HG02610 (cell line): ENCODE measurements around the gene SDK1.

Experiments used
- ATAC-seq: cut with Tn5 transposase; IDR thresholded peaks from one replicate; pipeline ENCODE4 v1.9.1; 2021; ENCODE audit warnings: mild to moderate bottlenecking, moderate library complexity; ENCODE audit not compliant: unreplicated experiment

SDK1 gene

DNA sequence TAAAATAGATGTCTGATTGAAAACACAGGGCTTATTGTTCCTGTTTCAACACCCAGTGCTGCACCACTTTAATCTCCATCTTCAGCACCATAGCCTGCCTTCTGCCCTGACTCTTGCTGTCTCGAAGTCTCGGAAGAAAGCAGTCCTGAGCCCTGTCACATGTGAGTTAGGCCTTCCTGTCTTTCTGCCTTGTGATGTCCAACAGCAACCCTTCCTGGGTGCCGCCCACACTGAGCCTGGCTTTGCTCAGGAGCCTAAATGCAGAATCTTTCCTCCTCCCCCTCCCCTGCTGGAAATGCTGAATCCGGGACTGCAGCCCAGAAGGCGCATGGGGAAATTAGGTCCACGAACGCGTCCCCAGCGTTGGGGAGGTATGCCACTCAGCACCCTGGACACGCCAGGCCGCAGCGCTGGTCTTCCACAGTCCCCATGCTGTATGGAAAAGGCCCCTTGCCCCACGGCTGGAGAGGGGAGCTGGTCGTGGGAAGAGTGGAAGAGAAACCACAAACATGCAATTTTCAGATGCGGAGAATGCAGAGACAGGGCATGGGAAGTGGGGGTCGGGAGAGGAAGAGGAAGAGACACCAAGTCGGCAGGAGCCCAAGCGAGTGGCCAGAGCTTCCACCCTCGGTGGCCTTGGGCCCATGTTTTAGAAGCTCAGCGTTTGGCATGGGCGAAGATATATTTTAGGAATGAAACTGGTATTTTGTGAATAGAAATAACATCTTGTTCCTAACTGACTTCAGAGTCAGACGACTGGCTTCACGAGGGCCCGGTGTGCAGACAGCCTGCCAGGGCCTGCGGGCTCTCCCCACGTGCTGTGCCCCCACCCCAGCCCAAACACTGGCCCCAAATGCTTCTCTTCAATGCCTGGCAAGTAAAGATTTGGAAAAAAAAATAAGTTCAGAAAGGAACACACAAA, 724.9 kb downstream of the SDK1 start:
- ATAC-seq: no peak

DNA sequence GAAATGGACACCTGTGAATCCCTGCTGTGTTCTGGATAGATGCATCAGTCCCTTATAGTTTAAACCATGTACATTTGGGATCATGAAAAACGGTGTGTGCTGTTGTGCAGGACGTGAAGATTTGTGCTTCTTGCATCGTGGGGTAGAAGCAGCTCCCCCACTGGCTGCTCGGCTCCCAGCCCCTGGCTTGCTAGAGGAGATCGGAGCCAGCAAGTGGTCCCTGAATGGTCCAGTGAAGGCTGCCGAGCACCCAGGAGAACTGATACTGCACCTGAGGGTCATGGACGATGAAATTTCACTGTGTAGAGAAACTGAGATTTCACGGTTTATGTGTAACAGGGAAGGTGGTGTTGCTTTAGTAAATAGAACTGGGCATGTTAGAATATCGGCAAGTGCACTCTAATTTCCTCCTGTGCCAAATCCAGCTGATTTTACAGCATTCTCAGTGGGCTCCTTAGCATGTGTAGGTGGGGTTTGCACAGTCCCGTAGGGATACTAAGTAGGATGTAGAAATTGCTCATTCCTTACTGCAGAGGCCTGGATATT, 726.0 kb downstream of the SDK1 start:
- no peak for ATAC-seq

DNA sequence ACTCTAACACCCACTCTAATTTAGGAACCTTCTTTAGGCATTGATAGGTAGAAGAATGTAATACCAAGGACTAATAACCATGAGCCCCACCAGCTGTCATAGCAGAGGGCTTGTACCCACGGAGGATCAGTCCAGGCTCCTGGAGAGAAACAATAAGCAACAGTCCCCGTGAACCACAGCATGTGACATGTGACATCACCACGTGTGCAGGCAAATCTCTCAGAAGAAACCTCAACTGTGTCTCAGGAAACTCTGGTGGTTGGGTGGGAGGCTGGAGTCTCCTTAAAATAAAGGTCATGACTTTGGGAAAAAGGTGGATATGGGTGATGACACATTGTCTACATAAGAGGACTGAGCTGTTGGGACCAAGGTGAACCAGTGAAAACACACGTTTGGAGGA, 727.2 kb downstream of the SDK1 start:
- no peak for ATAC-seq

DNA sequence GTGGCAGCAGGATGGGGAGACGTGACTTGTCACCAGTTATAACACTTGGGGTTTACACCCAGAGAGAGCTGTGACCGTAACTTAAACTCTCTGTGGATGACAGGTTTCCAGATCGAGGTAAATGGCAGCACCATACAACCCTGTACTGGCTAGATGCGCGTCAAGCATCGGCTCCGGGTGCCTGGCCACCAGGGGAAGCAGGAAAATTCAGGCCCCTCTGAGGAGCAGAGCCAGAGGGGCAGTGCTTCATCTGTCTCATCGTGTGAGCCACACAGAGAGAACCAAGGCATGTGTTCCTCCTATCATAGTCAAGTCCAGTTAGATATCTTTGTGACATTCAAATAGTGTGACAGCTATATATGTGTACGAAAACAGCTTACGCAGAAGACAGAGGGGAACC, 728.9 kb downstream of the SDK1 start:
- ATAC-seq: no peak

DNA sequence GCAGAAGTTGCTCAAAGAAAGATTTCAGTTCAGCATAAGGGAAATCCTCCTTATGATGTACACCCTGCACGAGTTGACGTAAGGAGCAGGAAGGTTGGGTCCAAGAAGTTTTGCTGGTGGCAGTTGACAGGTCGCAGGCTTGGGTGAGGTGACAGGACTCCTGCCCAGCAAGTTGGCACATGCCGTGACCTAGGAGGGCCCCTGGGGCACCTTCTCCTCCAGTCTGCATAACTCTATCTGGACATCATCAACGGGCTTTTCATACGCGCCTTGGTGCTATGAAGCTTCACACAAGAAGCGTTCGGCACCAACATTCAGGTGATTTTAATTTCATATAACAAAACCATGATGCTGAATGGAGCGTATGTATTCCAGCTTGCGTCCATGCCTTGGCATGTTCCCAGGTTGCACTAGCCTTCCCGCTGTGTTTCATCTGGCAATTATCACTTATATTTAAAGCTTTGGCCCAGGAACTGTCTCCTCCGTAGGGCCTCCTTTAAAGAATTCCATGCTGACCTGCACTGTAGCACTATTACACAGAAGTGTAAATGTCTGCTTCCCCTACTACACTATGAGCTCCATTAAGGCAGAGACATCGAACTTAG, 729.4 kb downstream of the SDK1 start:
- no peak for ATAC-seq

DNA sequence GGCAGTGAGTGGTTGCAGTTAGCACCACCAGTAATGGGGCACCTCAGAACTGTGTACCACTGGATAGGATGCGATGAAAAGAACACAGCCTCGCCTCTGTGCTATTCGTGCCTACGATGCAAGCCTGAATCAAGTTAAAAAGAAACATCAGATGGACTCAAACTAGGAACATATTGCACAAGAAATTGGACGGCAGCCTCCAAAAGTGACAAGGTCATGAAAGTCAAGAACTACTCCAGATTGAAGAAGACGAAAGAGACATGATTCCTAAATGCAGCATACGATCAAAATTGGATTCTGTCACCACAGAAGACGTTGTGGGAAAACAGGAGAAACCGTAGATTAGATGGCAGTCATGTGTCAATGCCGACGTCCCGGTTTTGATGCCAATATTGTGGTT, 732.9 kb downstream of the SDK1 start:
- ATAC-seq: no peak

DNA sequence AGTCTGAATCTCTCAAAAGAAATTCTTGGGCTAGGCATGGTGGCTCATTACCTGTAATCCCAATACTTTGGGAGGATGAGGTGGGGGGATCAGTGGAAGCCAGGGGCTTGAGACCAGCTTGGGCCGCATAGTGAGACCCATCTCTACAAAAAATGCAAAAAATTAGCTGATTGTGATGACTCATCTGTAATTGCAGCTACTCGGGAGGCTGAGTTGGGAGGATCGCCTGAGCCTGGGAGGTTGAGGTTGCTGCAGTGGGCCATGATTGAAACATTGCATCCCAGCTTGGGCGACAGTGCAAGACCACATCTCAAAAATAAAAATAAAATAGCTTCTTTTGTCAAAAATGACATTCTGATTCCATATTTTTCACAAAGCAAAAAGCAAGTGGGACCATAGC, 736.3 kb downstream of the SDK1 start:
- no peak for ATAC-seq

DNA sequence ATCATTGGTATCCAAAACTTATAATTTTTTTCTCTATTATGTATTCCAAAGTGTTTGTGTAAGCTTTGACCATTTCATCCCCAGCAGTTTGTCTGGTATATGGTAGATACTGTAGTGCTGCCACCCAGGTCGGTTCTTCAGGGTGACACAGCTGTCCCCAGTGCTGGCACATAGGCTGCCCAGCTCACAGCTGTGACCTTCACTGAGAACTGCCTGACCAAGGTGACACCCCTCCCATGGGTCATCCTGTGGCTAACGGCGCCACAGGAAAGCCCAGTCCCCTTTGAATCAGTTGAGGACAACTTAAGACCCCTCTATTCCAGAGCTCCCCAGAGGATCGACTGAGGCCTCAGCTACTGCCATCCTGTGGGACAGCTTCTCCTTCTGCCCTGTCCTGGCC, 736.8 kb downstream of the SDK1 start:
- no peak for ATAC-seq

DNA sequence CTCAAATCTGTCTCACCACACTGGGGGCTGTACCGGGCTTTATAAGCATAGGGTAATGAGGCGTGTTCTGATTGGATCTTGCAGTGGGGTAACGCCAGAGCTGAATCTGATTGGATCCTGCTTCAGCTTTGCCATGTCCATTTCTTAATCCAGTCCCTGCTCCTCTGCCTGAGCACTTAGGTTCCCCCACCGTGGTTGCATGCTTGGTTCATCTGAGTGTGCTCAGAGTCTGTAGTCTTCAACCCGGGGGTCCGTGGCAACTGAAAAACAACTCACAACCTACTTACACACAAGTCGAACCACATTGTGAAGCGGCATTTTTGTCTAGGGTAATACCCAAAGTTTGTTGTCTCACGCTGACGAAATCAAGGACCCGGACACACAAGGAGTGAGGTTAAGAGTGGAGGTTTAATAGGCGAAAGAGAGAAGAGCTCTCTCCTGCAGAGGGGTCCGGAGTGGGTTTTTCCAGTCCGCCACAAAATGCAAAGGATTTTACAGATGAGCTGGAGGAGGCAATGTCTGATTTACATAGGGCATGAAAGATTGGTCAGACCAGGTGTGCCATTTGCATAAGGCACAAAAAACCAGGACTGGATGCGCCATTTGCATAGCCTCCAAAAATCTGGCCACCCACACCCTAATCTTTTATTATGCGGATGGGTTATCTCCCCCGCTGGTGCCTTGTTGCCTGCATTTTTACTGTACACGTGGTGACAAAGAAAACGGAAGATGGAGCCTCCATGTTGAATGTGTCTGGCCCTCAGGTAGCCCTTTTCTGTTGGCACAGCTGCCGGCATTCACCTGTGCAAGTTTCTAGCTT, 739.3 kb downstream of the SDK1 start:
- no peak for ATAC-seq

DNA sequence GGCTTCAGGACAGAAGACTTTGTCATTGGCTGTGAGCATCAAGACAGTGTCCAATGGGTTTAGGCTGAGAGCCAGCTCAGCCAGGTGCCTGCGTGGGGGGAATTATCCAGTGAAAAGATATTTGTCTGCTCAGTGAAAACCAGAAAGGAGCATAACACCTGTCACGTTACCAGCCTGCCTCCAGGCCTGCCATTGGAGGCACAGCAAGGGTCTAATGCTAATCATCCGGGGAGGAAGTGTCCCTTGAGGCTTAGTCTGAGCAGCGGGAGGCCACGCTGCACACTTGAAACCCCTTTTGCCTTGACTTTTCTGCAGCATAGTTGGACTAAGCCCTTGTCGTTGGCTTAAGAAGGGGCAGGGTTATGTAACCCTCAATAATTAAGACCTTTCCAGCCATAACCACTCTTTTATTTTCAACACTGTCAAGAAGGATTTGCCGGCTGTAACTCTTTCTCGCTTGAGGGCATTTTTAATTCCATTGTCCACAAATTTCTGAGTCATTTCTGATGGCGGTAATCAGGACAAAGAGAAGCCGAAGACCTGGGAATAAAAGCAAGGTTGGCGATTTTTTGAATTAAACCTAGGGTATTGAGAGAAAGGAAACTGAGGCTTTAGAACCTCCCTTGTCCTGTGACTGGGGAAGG, 741.5 kb downstream of the SDK1 start:
- ATAC-seq: no peak

DNA sequence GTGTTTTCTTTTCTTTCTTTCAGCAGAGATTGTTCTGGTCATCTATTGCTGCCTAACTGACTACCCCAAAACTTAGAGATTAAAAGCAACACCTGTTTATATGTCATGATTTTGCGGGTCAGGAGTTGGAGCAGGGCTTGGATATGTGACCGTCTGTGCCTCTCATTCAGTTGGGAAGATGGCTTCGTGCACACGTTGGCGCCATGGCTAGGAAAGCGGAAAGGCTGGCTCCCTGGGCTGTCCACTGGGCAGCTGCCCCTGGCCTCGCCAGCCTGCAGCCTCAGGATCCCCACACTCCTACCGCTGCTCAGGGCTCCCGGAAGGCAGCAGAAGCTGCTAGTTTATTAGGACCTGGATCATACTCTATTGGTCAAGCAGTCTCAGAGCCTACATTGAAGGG, 742.9 kb downstream of the SDK1 start:
- no peak for ATAC-seq

DNA sequence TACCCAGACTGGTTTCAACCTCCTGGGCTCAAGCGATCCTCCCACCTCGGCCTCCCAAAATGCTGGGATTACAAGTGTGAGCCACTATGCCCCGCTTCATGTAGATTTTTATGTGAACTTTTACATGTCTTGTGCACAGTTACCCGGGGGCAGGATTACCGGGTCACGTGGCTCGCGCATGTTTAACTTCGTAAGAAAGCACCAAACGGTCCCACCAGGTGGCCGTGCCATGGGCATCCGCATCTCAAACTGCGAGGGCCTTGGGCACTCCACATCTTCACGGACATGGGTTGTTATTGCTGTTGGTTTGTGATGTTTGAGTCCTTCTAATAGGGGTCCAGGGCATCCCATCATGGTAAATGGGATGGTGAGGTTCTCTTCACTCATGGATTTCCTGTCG, 744.4 kb downstream of the SDK1 start:
- no peak for ATAC-seq

DNA sequence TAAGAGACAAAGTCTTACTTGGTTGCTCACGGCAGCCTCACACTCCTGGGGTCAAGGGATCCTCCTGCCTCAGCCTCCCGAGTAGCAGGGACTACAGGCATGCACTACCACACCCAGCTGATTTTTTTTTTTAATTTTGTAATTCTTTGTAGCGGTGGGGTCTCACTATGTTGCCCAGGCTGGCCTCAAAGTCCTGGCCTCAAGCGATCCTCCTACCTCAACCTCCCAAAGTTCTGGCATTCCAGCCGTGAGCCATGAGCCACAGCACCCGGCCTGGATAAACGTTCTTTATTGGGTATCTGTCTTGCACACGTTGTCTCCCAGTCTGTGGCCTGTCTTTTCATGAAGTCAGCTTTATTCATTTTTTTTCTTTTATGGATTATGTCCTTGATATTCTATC, 744.9 kb downstream of the SDK1 start:
- ATAC-seq: no peak

DNA sequence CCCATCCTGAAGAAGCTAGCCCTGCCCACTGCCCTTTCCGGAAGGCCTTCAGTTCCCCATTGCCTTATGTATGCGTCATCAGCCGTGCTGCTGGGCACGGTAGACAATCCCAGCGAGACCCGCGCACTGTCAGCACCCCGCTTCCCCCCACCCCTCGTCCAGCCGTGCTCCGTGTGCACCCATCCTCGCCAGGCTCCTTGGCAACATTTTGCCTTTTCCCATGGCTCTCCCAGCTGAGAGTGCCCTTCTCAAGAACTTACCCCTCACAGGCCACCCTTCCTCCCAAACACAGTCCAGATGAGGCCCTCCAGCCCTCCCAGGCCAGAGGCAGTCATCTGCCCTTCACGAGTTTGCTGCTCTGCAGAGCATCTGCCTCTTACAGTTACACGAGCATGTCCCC, 747.3 kb downstream of the SDK1 start:
- ATAC-seq: no peak

DNA sequence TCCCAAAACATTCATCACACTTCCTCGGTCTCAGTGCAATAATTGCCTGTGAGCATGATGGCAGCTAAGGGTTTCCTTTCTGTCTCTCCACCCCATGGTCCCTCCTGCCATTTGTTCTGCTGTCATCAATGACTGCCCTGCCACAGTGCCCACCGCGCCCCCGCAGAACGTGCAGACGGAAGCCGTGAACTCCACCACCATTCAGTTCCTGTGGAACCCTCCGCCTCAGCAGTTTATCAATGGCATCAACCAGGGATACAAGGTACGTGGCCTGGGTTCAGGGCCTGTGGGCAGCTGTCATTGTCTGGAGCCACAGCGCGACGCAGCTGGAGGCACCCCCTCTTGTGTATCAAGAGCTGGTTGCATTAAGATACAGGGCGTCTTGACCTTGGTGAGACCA, 748.1 kb downstream of the SDK1 start:
- no peak for ATAC-seq

DNA sequence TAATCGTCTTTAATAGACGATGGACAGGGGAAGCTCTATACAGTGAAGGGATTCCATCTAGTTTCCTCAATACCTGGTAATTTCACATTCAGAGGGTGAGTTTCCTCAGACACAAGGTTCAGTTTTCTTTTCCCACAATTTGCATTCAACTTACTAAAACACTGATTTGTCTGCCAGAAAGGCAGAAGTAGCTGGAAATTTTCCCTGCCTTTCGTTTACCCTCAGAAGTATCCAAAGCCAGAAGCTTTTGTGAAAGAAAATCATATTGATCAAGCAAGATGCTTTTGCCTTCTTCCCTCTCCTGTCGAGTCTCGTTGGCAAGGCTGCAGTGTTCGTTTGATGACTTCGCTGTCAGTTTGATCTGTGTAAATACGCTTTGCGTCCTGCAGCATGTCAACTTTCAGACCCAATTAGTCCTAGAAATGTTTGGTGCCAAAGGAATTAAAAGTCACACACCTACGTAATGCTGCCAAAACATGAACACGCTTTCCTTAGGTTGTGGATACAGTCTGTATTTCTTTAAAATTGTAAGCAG, 749.1 kb downstream of the SDK1 start:
- no peak for ATAC-seq

DNA sequence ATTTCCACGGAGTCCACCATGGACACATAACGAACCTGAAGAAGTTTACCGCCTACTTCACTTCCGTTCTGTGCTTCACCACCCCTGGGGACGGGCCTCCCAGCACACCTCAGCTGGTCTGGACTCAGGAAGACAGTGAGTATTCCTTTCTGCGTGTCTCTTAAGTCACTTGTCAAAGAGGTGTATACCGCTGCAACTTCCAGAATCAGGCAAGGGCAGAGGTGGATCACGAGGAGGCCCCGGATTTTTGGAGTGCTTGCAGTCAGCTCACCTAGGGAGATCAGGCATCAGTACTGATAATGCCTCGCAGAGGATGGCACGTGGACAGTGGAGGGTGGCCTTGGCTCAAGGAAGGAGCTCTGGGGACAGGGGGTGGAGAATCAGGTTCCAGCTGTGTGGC, 750.6 kb downstream of the SDK1 start:
- no peak for ATAC-seq

DNA sequence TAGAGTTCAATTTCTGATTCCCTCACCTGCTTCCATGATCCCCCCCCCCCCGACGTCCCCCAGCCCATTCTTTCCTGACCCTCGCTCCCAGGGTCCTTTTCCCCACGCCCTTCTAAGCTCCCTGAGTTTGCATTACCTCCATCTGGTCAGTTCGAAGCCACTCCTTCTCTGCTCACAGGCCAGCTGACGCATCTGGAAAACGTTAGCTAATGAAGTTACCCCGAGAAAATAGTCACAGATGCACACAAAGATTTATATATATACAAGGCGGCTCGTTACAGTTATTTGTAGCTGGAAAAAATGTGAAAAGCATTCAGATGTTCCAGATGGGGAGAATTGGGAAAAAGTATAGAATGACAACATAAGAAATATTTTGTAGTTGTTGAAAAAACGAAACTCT, 751.1 kb downstream of the SDK1 start:
- no peak for ATAC-seq

DNA sequence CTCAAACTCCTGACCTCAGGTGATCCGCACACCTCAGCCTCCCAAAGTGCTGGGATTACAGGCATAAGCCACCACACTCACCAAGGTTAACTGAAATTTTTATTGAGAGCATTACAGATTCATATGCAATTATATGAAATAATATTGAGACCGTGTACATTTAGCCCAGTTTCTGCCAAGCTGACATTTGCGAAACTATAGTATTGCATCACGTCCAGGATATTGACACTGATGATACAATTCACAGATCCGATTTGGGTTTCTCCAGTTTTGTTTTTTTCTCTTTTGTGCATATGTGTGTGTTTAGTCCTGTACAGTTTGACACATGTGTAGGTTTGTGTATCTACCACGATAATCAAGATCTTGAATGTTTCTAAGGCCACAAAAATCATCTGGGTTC, 753.1 kb downstream of the SDK1 start:
- no peak for ATAC-seq

DNA sequence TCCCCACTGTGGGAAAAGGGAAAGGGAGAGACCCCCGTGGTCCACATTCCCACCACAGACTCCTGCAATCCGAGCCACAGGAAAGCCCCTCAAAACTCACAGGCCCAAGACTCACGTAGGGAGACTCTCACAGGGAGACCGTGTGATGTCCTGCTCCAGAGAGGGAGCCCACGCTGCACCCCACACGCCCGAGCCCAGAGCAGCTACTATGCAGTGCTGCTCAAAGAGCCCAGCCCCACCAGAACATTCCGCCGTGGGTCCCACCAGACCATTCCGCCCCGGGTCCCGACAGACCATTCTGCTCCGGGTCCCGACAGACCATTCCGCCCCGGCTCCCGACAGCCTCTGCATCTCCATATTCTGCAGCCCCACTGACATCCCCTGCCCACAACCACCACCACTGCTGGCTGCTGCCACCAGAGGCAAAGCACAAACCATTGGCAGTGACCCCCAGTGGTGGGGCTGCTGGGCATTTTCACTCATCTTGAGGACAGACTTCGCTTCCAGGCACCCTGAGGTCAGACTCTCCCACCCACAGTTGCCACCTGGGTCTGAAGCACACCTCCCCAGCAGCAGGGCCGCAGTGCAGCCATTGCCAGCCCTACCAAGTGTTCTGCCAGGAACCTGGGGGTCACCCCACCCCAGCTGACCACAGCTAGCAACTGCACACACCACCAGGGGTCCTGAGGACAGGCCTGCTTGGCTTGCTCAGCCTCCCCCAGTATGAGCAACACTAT, 755.7 kb downstream of the SDK1 start:
- no peak for ATAC-seq
